ENCODE measurements around the gene PRAC1.

DNA sequence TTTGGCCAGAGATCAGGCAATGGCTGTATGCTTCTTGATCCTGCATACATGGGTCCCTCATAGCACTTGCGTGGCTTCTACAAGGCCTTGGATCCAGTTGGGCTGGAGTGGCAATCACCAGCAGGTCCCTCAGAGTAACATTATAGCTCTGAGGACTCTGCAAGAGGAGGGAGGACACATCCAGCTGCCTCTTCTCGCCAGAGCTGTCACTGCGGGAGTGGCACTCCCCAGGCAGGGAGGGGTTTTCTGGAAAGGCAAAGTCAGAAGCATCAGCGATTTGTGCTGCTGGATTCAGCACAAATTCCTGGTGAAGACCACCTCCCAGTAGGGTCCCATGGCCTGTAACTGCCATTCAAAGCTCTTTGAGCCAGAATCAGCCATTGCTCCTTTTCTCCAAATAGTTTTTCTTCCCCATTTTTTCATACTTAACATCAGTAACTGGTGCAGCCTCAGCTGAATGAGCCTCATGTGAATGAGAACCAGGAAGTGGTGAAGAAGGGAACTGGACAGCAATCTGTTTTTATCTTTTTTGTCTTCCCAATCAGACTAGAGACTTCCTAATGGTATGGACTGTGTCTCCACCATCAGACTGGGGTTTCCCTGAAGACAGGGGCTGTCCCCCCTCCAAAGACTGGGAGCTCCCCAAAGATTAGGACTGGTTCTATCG lies 46.8 kb upstream of the PRAC1 start:
- TF ChIP-seq CTCF (IDR thresholded peaks at IDR 0.05): no peak
- TF ChIP-seq POLR2A (IDR thresholded peaks at IDR 0.05): no peak
